ENCODE data around the gene SETBP1. TPM values are rescaled to one million over a fixed set of nuclear protein-coding genes. Genes with fewer than 3 reads are reported as not detected.

Gene SETBP1
- total and polyA plus RNA-seq, 2 of the 8 experiments (the other 6 are each of a cell fraction or from before 2014, with no cell fraction given): 2.0 to 6.5 TPM

- Histone ChIP-seq H3K27ac (ENCODE audit: low read depth, low read length) (no peak overlapping the region), H4K5ac (ENCODE audit: insufficient read length, low read depth, low read length) (no peak overlapping the region), H2BK120ac (replicated peaks; ENCODE audit: low read depth, low read length) (no peak overlapping the region), H2BK12ac (ENCODE audit: low read depth, low read length) (no peak overlapping the region), H3K4ac (replicated peaks; ENCODE audit: insufficient read length, low read depth, low read length) (no peak overlapping the region), H3K23me2 (ENCODE audit: low read depth, low read length) (no peaks in the 10 kb centered on the region; the same call in 1 of the 2 replicates), H2BK20ac (ENCODE audit: low read length) (no peak overlapping the region), H2BK5ac (ENCODE audit: low read depth, low read length) (no peak overlapping the region), H3K9me3 (ENCODE audit: insufficient read depth in 2 of 2, low read depth in 1 of 2, low read length in 1 of 2) (no peaks in the 10 kb centered on the region), H3K56ac (replicated peaks; ENCODE audit: insufficient read length, low read depth, low read length) (no peak overlapping the region), H3K18ac (ENCODE audit: extremely low read depth, low read length) (no peak overlapping the region), H3K23ac (ENCODE audit: insufficient read length) (no peak overlapping the region), H3K4me2 (ENCODE audit: insufficient read depth in 1 of 2, low read depth in 2 of 2, low read length in 2 of 2) (no peak overlapping the region), H4K8ac (ENCODE audit: extremely low read depth, insufficient read depth, low read length) (no peak overlapping the region), H4K91ac (replicated peaks; ENCODE audit: insufficient read length, low read length) (no peak overlapping the region), H3K36me3 (ENCODE audit: control insufficient read depth in 2 of 4, insufficient read depth in 4 of 4, low read length in 3 of 4) (no peaks in the 10 kb centered on the region), H3K9ac (replicated peaks in 1 of 4; ENCODE audit: extremely low read depth in 1 of 4, low read depth in 3 of 4, low read length in 3 of 4) (no peak overlapping the region), H3K4me1 (replicated peaks in 1 of 4; ENCODE audit: control insufficient read depth in 3 of 4, insufficient read depth in 4 of 4, low read length in 3 of 4) (no peaks in the 10 kb centered on the region), H3K79me1 (ENCODE audit: low read depth, low read length) (no peaks in the 10 kb centered on the region), H3K79me2 (ENCODE audit: control insufficient read depth in 1 of 2, insufficient read depth in 2 of 2, low read length in 2 of 2) (no peaks in the 10 kb centered on the region), H3K4me3 (ENCODE audit: extremely low read depth in 1 of 4, insufficient read depth in 2 of 4, low read depth in 3 of 4, low read length in 4 of 4) (no peak overlapping the region), H4K20me1 (replicated peaks in 1 of 2; ENCODE audit: control insufficient read depth in 1 of 2, insufficient read depth in 2 of 2, low read length in 2 of 2) (no peaks in the 10 kb centered on the region), H3K14ac (ENCODE audit: insufficient read length) (no peak overlapping the region), H2AK5ac (ENCODE audit: low read depth, low read length) (no peak overlapping the region), H2AFZ (ENCODE audit: low read length) (no peak overlapping the region), H3K27me3 (replicated peaks in 1 of 4; ENCODE audit: control insufficient read depth in 3 of 4, extremely low read depth in 1 of 4, insufficient read depth in 3 of 4, low read length in 3 of 4) (no peaks in the 10 kb centered on the region), H2BK15ac (ENCODE audit: low read length) (no peak overlapping the region)
- CTCF ChIA-PET (ENCODE audit: partially characterized antibody): interaction anchor here (0.6 to 2.9 kb wide), 8 partner anchors 15 to 1488 kb away, joined by 3 to 6 read pairs (median 4); no protein-coding TSS in a partner anchor
- no peak for DNase-seq (ENCODE audit: low read depth in 1 of 2, low spot score in 2 of 2)
- POLR2A ChIA-PET (ENCODE audit: partially characterized antibody): no interaction called here
- FAIRE-seq: no peak
- WGBS, 2 experiments (ENCODE audit: extremely low coverage in 1 of 2, insufficient coverage in 1 of 2, insufficient read length in 1 of 2, insufficient replicate concordance in 2 of 2, low coverage in 1 of 2, low lambda C conversion rate in 2 of 2, missing lambda C conversion rate in 1 of 2): 85% methylated on average over 2 of the region's 2 CpGs; no CpG with 5 or more reads in 1 of the 2 experiments
- TF ChIP-seq FOSL1 (IDR thresholded peaks at IDR 0.05; ENCODE audit: insufficient read depth, low read depth, low read length) (no peak), POLR2AphosphoS5 (IDR thresholded peaks at IDR 0.05; ENCODE audit: low read depth, low read length) (no peak), NANOG (IDR thresholded peaks at IDR 0.05; ENCODE audit: insufficient read depth, low read depth, low read length, poor library complexity, severe bottlenecking) (no peak), SRF (IDR thresholded peaks at IDR 0.05; ENCODE audit: low read depth, low read length) (no peak), TCF12 (IDR thresholded peaks at IDR 0.05; ENCODE audit: low read depth, low read length) (no peak), RBBP5 (IDR thresholded peaks at IDR 0.05; ENCODE audit: borderline replicate concordance, low read depth, low read length) (no peak), CHD2 (IDR thresholded peaks at IDR 0.05; ENCODE audit: low read length) (no peak), BCL11A (IDR thresholded peaks at IDR 0.05; ENCODE audit: low read depth in 2 of 2, low read length in 2 of 2) (no peak), PHF8 (conservative IDR thresholded peaks at IDR 0.05; ENCODE audit: low read depth, low read length) (no peak), EP300 (IDR thresholded peaks at IDR 0.05; ENCODE audit: borderline replicate concordance in 1 of 2, low read depth in 2 of 2, low read length in 2 of 2) (no peak), RFX5 (IDR thresholded peaks at IDR 0.05; ENCODE audit: borderline replicate concordance, low read depth, low read length) (no peak), CTCF (IDR thresholded peaks at IDR 0.05; ENCODE audit: control extremely low read depth in 1 of 3, insufficient read depth in 1 of 3, low read depth in 1 of 3, low read length in 3 of 3) (no peak)
Observed at GRCh38 chr18:45109271-45109670, 428.6 kb downstream of the SETBP1 start.

Measured in H1 (cell line).